OCI-LY1 (cell line): ENCODE measurements around the gene CAMKK1.

Experiments used
- H2AFZ ChIP-seq: fragments of 200-600 bp; sonication (generic), shearing (Covaris generic); 2 replicates; pipeline ENCODE4 v1.6.0; 2014; ENCODE audit warnings: antibody characterized with exemption, mild to moderate bottlenecking, low read length
- H3F3A ChIP-seq: fragments of 200-600 bp; sonication (generic), shearing (Covaris generic); 2 replicates; pipeline ENCODE4 v1.6.0; 2014; ENCODE audit warnings: mild to moderate bottlenecking, antibody characterized with exemption, low read length, moderate library complexity; ENCODE audit not compliant: insufficient read depth
- H3K27ac ChIP-seq: fragments of 200-600 bp; sonication (generic); 2 replicates; pipeline ENCODE4 v1.5.1; 2014; ENCODE audit warnings: low read length, mixed run types, mild to moderate bottlenecking, low read depth; ENCODE audit not compliant: poor library complexity, severe bottlenecking
- H3K27me3 ChIP-seq: fragments of 200-600 bp; sonication (generic); 2 replicates; pipeline ENCODE4 v1.6.0; 2014; ENCODE audit warnings: antibody characterized with exemption, mild to moderate bottlenecking, low read length, moderate library complexity; ENCODE audit not compliant: insufficient read depth
- H3K36me3 ChIP-seq: fragments of 200-600 bp; sonication (generic); 2 replicates; pipeline ENCODE4 v1.6.1; 2014; ENCODE audit warnings: mild to moderate bottlenecking, antibody characterized with exemption, low read length, moderate library complexity, mixed read lengths; ENCODE audit not compliant: insufficient read depth
- H3K4me1 ChIP-seq: fragments of 200-600 bp; sonication (generic); 2 replicates; pipeline ENCODE4 v1.5.1; 2014; ENCODE audit warnings: mild to moderate bottlenecking, low read length, moderate library complexity; ENCODE audit not compliant: insufficient read depth, severe bottlenecking
- H3K4me2 ChIP-seq: fragments of 200-600 bp; sonication (generic), shearing (Covaris generic); 2 replicates; pipeline ENCODE4 v1.6.1; 2014; ENCODE audit warnings: low read length
- H3K4me3 ChIP-seq: fragments of 200-600 bp; sonication (generic); 2 replicates; pipeline ENCODE4 v1.5.1; 2014; ENCODE audit warnings: low read length, low read depth, mild to moderate bottlenecking, mixed read lengths; ENCODE audit not compliant: poor library complexity, severe bottlenecking
- H3K79me2 ChIP-seq: fragments of 200-600 bp; shearing (Covaris generic); 2 replicates; pipeline ENCODE4 v1.6.1; 2016; ENCODE audit warnings: mixed run types, low read length, mixed read lengths; ENCODE audit not compliant: insufficient read depth
- H3K9ac ChIP-seq: fragments of 200-600 bp; sonication (generic), shearing (Covaris generic); 2 replicates; pipeline ENCODE4 v1.6.1; 2014; ENCODE audit warnings: mild to moderate bottlenecking, low read length, mixed read lengths
- H3K9me2 ChIP-seq: fragments of 200-600 bp; sonication (generic), shearing (Covaris generic); 2 replicates; pipeline ENCODE4 v1.6.1; 2014; ENCODE audit warnings: low read depth, mild to moderate bottlenecking, low read length, mixed read lengths
- H3K9me3 ChIP-seq: fragments of 200-600 bp; shearing (Covaris generic); 2 replicates; pipeline ENCODE4 v1.6.1; 2014; ENCODE audit warnings: low read length, mixed read lengths
- H4K20me1 ChIP-seq: fragments of 200-600 bp; sonication (generic), shearing (Covaris generic); 2 replicates; pipeline ENCODE4 v1.6.0; 2016; ENCODE audit warnings: mild to moderate bottlenecking, low read length; ENCODE audit not compliant: insufficient read depth
- CTCF ChIP-seq: fragments of 200-600 bp; sonication (generic), shearing (Covaris generic); IDR thresholded peaks from 2 replicates; pipeline ENCODE4 v1.5.1; 2017; ENCODE audit warnings: mild to moderate bottlenecking, antibody characterized with exemption, low read length, moderate library complexity, mixed read lengths
- EZH2 ChIP-seq: fragments of 200-600 bp; sonication (generic), shearing (Covaris generic); IDR thresholded peaks from 2 replicates; pipeline ENCODE4 v1.8.0; 2017; ENCODE audit warnings: borderline replicate concordance, mixed run types, mild to moderate bottlenecking, antibody characterized with exemption, low read length, moderate library complexity, mixed read lengths

CAMKK1 gene

GRCh38 chr17:3815925-3816324, 76.9 kb downstream of the CAMKK1 start:
- peaks cover 86% of the 10 kb centered on the region for H3K36me3 ChIP-seq
- no peaks in the 10 kb centered on the region for H3F3A ChIP-seq
- H3K9me3 ChIP-seq = no peaks in the 10 kb centered on the region
- TF ChIP-seq EZH2 = no peak
- TF ChIP-seq CTCF = no peak
- no peaks in the 10 kb centered on the region for H3K79me2 ChIP-seq
- no peak overlapping the region for H3K9ac ChIP-seq
- H3K4me2 ChIP-seq = no peak overlapping the region
- H4K20me1 ChIP-seq = no peaks in the 10 kb centered on the region
- H3K27me3 ChIP-seq = no peaks in the 10 kb centered on the region
- no peak overlapping the region for H3K27ac ChIP-seq
- H3K4me3 ChIP-seq = no peak overlapping the region
- H2AFZ ChIP-seq = no peak overlapping the region
- peaks cover 9% of the 10 kb centered on the region for H3K4me1 ChIP-seq
- no peaks in the 10 kb centered on the region for H3K9me2 ChIP-seq

DNA sequence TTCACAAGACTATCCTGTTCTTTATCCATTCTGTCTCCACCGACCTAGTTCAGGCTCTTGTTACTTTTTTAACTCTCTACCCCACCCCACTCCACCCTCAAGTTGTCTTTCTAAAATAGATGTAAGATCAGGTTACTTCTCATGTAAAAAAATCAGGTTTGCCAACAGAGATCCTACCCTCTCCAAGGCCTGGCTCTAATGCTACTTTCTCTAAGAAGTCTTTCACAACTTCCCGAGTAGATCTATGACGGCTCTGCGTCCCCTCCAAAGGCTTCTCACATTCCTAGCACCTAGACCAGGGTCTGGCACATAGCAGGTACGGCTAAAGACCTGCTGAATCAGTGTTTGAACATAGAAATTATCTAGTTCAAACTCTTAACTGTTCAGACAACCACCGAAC, 77.7 kb downstream of the CAMKK1 start:
- peaks cover 17% of the 10 kb centered on the region for H3K4me1 ChIP-seq
- no peaks in the 10 kb centered on the region for H3K27me3 ChIP-seq
- peaks cover 86% of the 10 kb centered on the region for H3K36me3 ChIP-seq

GRCh38 chr17:3814361-3814760, 78.5 kb downstream of the CAMKK1 start:
- Histone ChIP-seq H2AFZ (no peak overlapping the region), H3F3A (no peaks in the 10 kb centered on the region), H3K9ac (no peak overlapping the region), H3K4me3 (no peak overlapping the region), H3K9me3 (no peaks in the 10 kb centered on the region), H3K79me2 (no peaks in the 10 kb centered on the region), H3K27me3 (no peaks in the 10 kb centered on the region), H3K4me1 (peaks cover 19% of the 10 kb centered on the region), H3K4me2 (no peak overlapping the region), H4K20me1 (no peaks in the 10 kb centered on the region), H3K9me2 (no peaks in the 10 kb centered on the region), H3K27ac (no peak overlapping the region), H3K36me3 (peaks cover 87% of the 10 kb centered on the region)
- TF ChIP-seq EZH2 = no peak
- no peak for TF ChIP-seq CTCF

More for the DNA sequence above, 77.7 kb downstream of the CAMKK1 start:
- H3K4me2 ChIP-seq = no peak overlapping the region
- H2AFZ ChIP-seq = no peak overlapping the region
- H3K79me2 ChIP-seq = no peaks in the 10 kb centered on the region
- H3F3A ChIP-seq = no peaks in the 10 kb centered on the region
- no peak for TF ChIP-seq EZH2
- TF ChIP-seq CTCF = no peak
- no peak overlapping the region for H3K9ac ChIP-seq
- no peaks in the 10 kb centered on the region for H4K20me1 ChIP-seq
- no peaks in the 10 kb centered on the region for H3K9me2 ChIP-seq
- H3K9me3 ChIP-seq = no peaks in the 10 kb centered on the region
- H3K27ac ChIP-seq = no peak overlapping the region
- no peak overlapping the region for H3K4me3 ChIP-seq
